SKM-1 (cell line): ENCODE measurements around the gene PLEKHA7.
"Not testable (repeated sequence)": the region's sequence is repeated elsewhere in the genome, so short reads cannot be mapped to it uniquely, and the experiment has no call there.

Experiments
- DNase-seq: peaks from one replicate; lab custom pipeline; 2025; ENCODE audit not compliant: unreplicated experiment; lab: John Stamatoyannopoulos, UW

Gene PLEKHA7

GRCh38 chr11:16977994-16978315 is 36.3 kb downstream of the PLEKHA7 start:
- DNase-seq: no peak

GRCh38 chr11:16977136-16977993 is 36.8 kb downstream of the PLEKHA7 start:
- no peak for DNase-seq

GRCh38 chr11:16976379-16976778 is 37.8 kb downstream of the PLEKHA7 start:
- no peak for DNase-seq

- DNase-seq: no peak
Observed at GRCh38 chr11:16975906-16976305, 38.3 kb downstream of the PLEKHA7 start.

- no peak for DNase-seq
Observed at GRCh38 chr11:16973338-16973964, 40.8 kb downstream of the PLEKHA7 start.

- no peak for DNase-seq
Observed at GRCh38 chr11:16969010-16969999, 44.9 kb downstream of the PLEKHA7 start.

- DNase-seq: no peak
Observed at GRCh38 chr11:16968196-16968595, 46.0 kb downstream of the PLEKHA7 start.

GRCh38 chr11:16966930-16967671 is 47.1 kb downstream of the PLEKHA7 start:
- DNase-seq: no peak

- no peak for DNase-seq
Observed at GRCh38 chr11:16964501-16964900, 49.7 kb downstream of the PLEKHA7 start.

- no peak for DNase-seq
Observed at GRCh38 chr11:16963316-16963876, 50.8 kb downstream of the PLEKHA7 start.

- not testable (repeated sequence) for DNase-seq
Observed at GRCh38 chr11:16962589-16962988, 51.6 kb downstream of the PLEKHA7 start.

- DNase-seq: no peak
Observed at GRCh38 chr11:16962146-16962545, 52.1 kb downstream of the PLEKHA7 start.

- DNase-seq: no peak
Observed at GRCh38 chr11:16960250-16960649, 54.0 kb downstream of the PLEKHA7 start.

- no peak for DNase-seq
Observed at GRCh38 chr11:16959602-16960001, 54.6 kb downstream of the PLEKHA7 start.

GRCh38 chr11:16958833-16959232 is 55.4 kb downstream of the PLEKHA7 start:
- no peak for DNase-seq

GRCh38 chr11:16956538-16957153 is 57.6 kb downstream of the PLEKHA7 start:
- no peak for DNase-seq

- no peak for DNase-seq
Observed at GRCh38 chr11:16953663-16954062, 60.6 kb downstream of the PLEKHA7 start.

GRCh38 chr11:16946477-16947282 is 67.5 kb downstream of the PLEKHA7 start:
- no peak for DNase-seq
